ENCODE data around the gene FAM107A. TPM values are rescaled to one million over a fixed set of nuclear protein-coding genes. Genes with fewer than 3 reads are reported as not detected.

FAM107A gene
- total RNA-seq, 1 experiment from 2014 or later, result not detected

- peaks cover 5% of the 10 kb centered on the region for H3K27me3 Mint-ChIP-seq (ENCODE audit: insufficient read depth, unreplicated experiment)
- H3K27ac Mint-ChIP-seq (ENCODE audit: unreplicated experiment), result peak overlapping the region; percentile 12
- Histone ChIP-seq H3K36me3 (ENCODE audit: control insufficient read depth, insufficient read depth, low read length) (no peaks in the 10 kb centered on the region), H3K4me3 (ENCODE audit: low read depth, low read length) (no peak overlapping the region), H3K4me1 (peaks cover 9% of the 10 kb centered on the region; the same call in 1 of the 2 replicates), H3K9me3 (no peaks in the 10 kb centered on the region), H3K27me3 (replicated peaks; ENCODE audit: control insufficient read depth, insufficient read depth, low read length) (no peaks in the 10 kb centered on the region; the same call in none of the 2 replicates)
- H3K36me3 Mint-ChIP-seq (ENCODE audit: insufficient read depth, unreplicated experiment), result peaks cover 5% of the 10 kb centered on the region
- peaks cover 5% of the 10 kb centered on the region for H3K9me3 Mint-ChIP-seq (ENCODE audit: unreplicated experiment)
- no peak for TF ChIP-seq CTCF (IDR thresholded peaks at IDR 0.05; ENCODE audit: insufficient read depth in 1 of 2, low read depth in 1 of 2, low read length in 1 of 2, severe bottlenecking in 1 of 2, unreplicated experiment in 1 of 2)
- H3K4me1 Mint-ChIP-seq (ENCODE audit: low read depth, unreplicated experiment), result peaks cover 9% of the 10 kb centered on the region
- no peak for DNase-seq
- ChIA-PET POLR2A (interaction anchor here (0.6 kb wide), 1 partner anchor 24 kb away, joined by 3 read pairs; no protein-coding TSS in a partner anchor), CTCF (interaction anchor here (0.7 kb wide), 2 partner anchors 11 to 275 kb away, joined by 3 read pairs; partner anchors contain the start of genes HTD2 and RPP14)
- no TSS peak for BruUV-seq (replicated peaks)
- intact Hi-C loops (cut with micrococcal nuclease; ENCODE audit: unreplicated experiment), result no loop called here
- H3K4me3 Mint-ChIP-seq (ENCODE audit: unreplicated experiment), result no peak overlapping the region
Observed at GRCh38 chr3:58581328-58582091, 4.3 kb upstream of the FAM107A start.

GRCh38 chr3:58580826-58581327, 3.7 kb upstream of the FAM107A start:
- POLR2A ChIA-PET, result no interaction called here
- Histone ChIP-seq H3K36me3 (ENCODE audit: control insufficient read depth, insufficient read depth, low read length) (no peaks in the 10 kb centered on the region), H3K9me3 (no peaks in the 10 kb centered on the region), H3K4me1 (peaks cover 9% of the 10 kb centered on the region; the same call in 1 of the 2 replicates), H3K4me3 (ENCODE audit: low read depth, low read length) (no peak overlapping the region), H3K27me3 (replicated peaks; ENCODE audit: control insufficient read depth, insufficient read depth, low read length) (no peaks in the 10 kb centered on the region; the same call in none of the 2 replicates)
- Mint-ChIP-seq H3K36me3 (ENCODE audit: insufficient read depth, unreplicated experiment) (peaks cover 5% of the 10 kb centered on the region), H3K4me3 (ENCODE audit: unreplicated experiment) (no peak overlapping the region), H3K27me3 (ENCODE audit: insufficient read depth, unreplicated experiment) (no peaks in the 10 kb centered on the region), H3K4me1 (ENCODE audit: low read depth, unreplicated experiment) (peaks cover 9% of the 10 kb centered on the region), H3K9me3 (ENCODE audit: unreplicated experiment) (no peaks in the 10 kb centered on the region), H3K27ac (ENCODE audit: unreplicated experiment) (peak overlapping the region; percentile 12)
- BruUV-seq (replicated peaks), result no TSS peak
- peak in 1 of 2 experiments; percentile 24 for DNase-seq
- intact Hi-C loops (cut with micrococcal nuclease; ENCODE audit: unreplicated experiment), result no loop called here
- CTCF ChIA-PET, result interaction anchor here (0.7 kb wide), 1 partner anchor 10 kb away, joined by 3 read pairs; no protein-coding TSS in a partner anchor
- no peak for TF ChIP-seq CTCF (IDR thresholded peaks at IDR 0.05; ENCODE audit: insufficient read depth in 1 of 2, low read depth in 1 of 2, low read length in 1 of 2, severe bottlenecking in 1 of 2, unreplicated experiment in 1 of 2)

GRCh38 chr3:58578873-58579272, 1.7 kb upstream of the FAM107A start:
- BruUV-seq (replicated peaks), result no TSS peak
- Mint-ChIP-seq H3K27me3 (ENCODE audit: insufficient read depth, unreplicated experiment) (no peaks in the 10 kb centered on the region), H3K4me1 (ENCODE audit: low read depth, unreplicated experiment) (peaks cover 9% of the 10 kb centered on the region), H3K36me3 (ENCODE audit: insufficient read depth, unreplicated experiment) (peaks cover 5% of the 10 kb centered on the region), H3K27ac (ENCODE audit: unreplicated experiment) (peak overlapping the region; percentile 9), H3K4me3 (ENCODE audit: unreplicated experiment) (no peak overlapping the region), H3K9me3 (ENCODE audit: unreplicated experiment) (no peaks in the 10 kb centered on the region)
- Histone ChIP-seq H3K27me3 (replicated peaks; ENCODE audit: control insufficient read depth, insufficient read depth, low read length) (no peaks in the 10 kb centered on the region), H3K9me3 (no peaks in the 10 kb centered on the region), H3K4me1 (peaks cover 9% of the 10 kb centered on the region; the same call in 1 of the 2 replicates), H3K36me3 (ENCODE audit: control insufficient read depth, insufficient read depth, low read length) (no peaks in the 10 kb centered on the region), H3K4me3 (ENCODE audit: low read depth, low read length) (no peak overlapping the region)
- ChIA-PET CTCF (no interaction called here), POLR2A (no interaction called here)
- TF ChIP-seq CTCF (IDR thresholded peaks at IDR 0.05; ENCODE audit: insufficient read depth in 1 of 2, low read depth in 1 of 2, low read length in 1 of 2, severe bottlenecking in 1 of 2, unreplicated experiment in 1 of 2), result no peak
- DNase-seq, result no peak
- intact Hi-C loops (cut with micrococcal nuclease; ENCODE audit: unreplicated experiment), result no loop called here

All from Caco-2 (cell line).